OCI-LY7 (cell line): ENCODE data around the gene ACSM5. TPM values are rescaled to one million over a fixed set of nuclear protein-coding genes. Genes with fewer than 3 reads are reported as not detected.
A peak's percentile ranks its signal among the peaks of the same experiment; 100 is the strongest.

Experiments used
- BruUV-seq: library from RNA; stranded (reverse); fragments of 400-500 nt; replicated peaks from 2 replicates; lab custom pipeline; 2021; lab: Mats Ljungman, UMichigan
- CTCF ChIA-PET: fragments of 300-600 bp; sonication (Branson Sonifier 250); formaldehyde crosslinking; loops from one replicate; lab custom pipeline; 2022; ENCODE audit warnings: antibody characterized with exemption; ENCODE audit not compliant: unreplicated experiment; lab: Charles Lee
- POLR2A ChIA-PET: fragments of 300-600 bp; sonication (Branson Sonifier 250); formaldehyde crosslinking; loops from one replicate; lab custom pipeline; 2022; ENCODE audit warnings: antibody characterized with exemption; lab: Charles Lee
- DNase-seq: peaks from one replicate; pipeline ENCODE4 v3.0.0-alpha.2; 2015; ENCODE audit warnings: low spot score
- H2AFZ ChIP-seq: fragments of 200-600 bp; sonication (generic), shearing (Covaris generic); 2 replicates; pipeline ENCODE4 v1.6.1; 2014; ENCODE audit warnings: mild to moderate bottlenecking, antibody characterized with exemption, low read length, moderate library complexity
- H3K27ac ChIP-seq: fragments of 200-600 bp; sonication (generic); 2 replicates; pipeline ENCODE4 v1.5.1; 2014; ENCODE audit warnings: mixed run types, low read depth, mild to moderate bottlenecking, moderate library complexity, low read length, inconsistent platforms; ENCODE audit not compliant: poor library complexity, severe bottlenecking
- H3K36me3 ChIP-seq: fragments of 200-600 bp; sonication (generic); 2 replicates; pipeline ENCODE4 v1.6.1; 2014; ENCODE audit warnings: mild to moderate bottlenecking, antibody characterized with exemption, low read length, moderate library complexity, mixed read lengths; ENCODE audit not compliant: insufficient read depth
- H3K4me1 ChIP-seq: fragments of 200-600 bp; sonication (generic); 2 replicates; pipeline ENCODE4 v1.5.1; 2014; ENCODE audit warnings: mild to moderate bottlenecking, low read length; ENCODE audit not compliant: insufficient read depth, poor library complexity, severe bottlenecking
- H3K4me2 ChIP-seq: fragments of 200-600 bp; sonication (generic); 2 replicates; pipeline ENCODE4 v1.6.1; 2014; ENCODE audit warnings: mild to moderate bottlenecking, low read length
- H3K4me3 ChIP-seq: fragments of 200-600 bp; sonication (generic); 2 replicates; pipeline ENCODE4 v1.5.1; 2014; ENCODE audit warnings: mild to moderate bottlenecking, low read depth, low read length; ENCODE audit not compliant: poor library complexity, severe bottlenecking
- H3K79me2 ChIP-seq: fragments of 200-600 bp; sonication (generic); 2 replicates; pipeline ENCODE4 v1.6.1; 2016; ENCODE audit warnings: low read depth, mild to moderate bottlenecking, low read length, moderate library complexity, mixed read lengths; ENCODE audit not compliant: insufficient read depth
- H3K9me2 ChIP-seq: fragments of 200-600 bp; sonication (generic); 2 replicates; pipeline ENCODE4 v1.6.1; 2016; ENCODE audit warnings: mild to moderate bottlenecking, low read length, mixed read lengths; ENCODE audit not compliant: insufficient read depth
- H3K9me3 ChIP-seq: fragments of 200-600 bp; sonication (generic); 2 replicates; pipeline ENCODE4 v1.6.1; 2014; ENCODE audit warnings: mild to moderate bottlenecking, mixed run types, low read length, mixed read lengths
- H4K20me1 ChIP-seq: fragments of 200-600 bp; sonication (generic); 2 replicates; pipeline ENCODE4 v1.6.1; 2014; ENCODE audit warnings: mild to moderate bottlenecking, antibody characterized with exemption, low read length, moderate library complexity, mixed read lengths; ENCODE audit not compliant: insufficient read depth
- CTCF ChIP-seq: fragments of 200-600 bp; sonication (generic); conservative IDR thresholded peaks from 2 replicates; pipeline ENCODE4 v1.5.1; 2014; ENCODE audit warnings: mild to moderate bottlenecking, antibody characterized with exemption, low read length, moderate library complexity, mixed read lengths
- EZH2phosphoT487 ChIP-seq: fragments of 200-600 bp; sonication (generic); IDR thresholded peaks from 2 replicates; pipeline ENCODE4 v1.6.1; 2018; ENCODE audit warnings: low read depth, borderline replicate concordance, mild to moderate bottlenecking, mixed run types, antibody characterized with exemption, low read length, moderate library complexity, mixed read lengths
- intact Hi-C: fragments of 100-400 bp; cut with micrococcal nuclease; formaldehyde crosslinking; loops from one replicate; pipeline ENCODE4 v1.10.0; 2022; ENCODE audit not compliant: unreplicated experiment
- total RNA-seq, 2 experiments: library from RNA; depleted of rRNA in 1 of 2; stranded (reverse); fragments of >200 nt in 1 of 2; shearing (Covaris generic) in 1 of 2; gene quantifications; 2 replicates each; pipeline ENCODE4 v1.2.3, GENCODE V29; 2014 to 2022

Gene ACSM5
- total RNA-seq, 2 experiments from 2014 or later, result not detected

- POLR2A ChIA-PET, result interaction anchor here (0.6 kb wide), 1 partner anchor 51 kb away, joined by 4 read pairs; no protein-coding TSS in a partner anchor
Observed at GRCh38 chr16:20385844-20386832, 23.2 kb upstream of the ACSM5 start.

GRCh38 chr16:20387978-20388377, 21.4 kb upstream of the ACSM5 start:
- Histone ChIP-seq H4K20me1 (no peaks in the 10 kb centered on the region), H3K4me3 (no peak overlapping the region), H3K9me3 (no peaks in the 10 kb centered on the region), H3K9me2 (no peaks in the 10 kb centered on the region), H2AFZ (no peak overlapping the region), H3K4me2 (no peak overlapping the region), H3K36me3 (no peaks in the 10 kb centered on the region), H3K79me2 (no peaks in the 10 kb centered on the region), H3K4me1 (no peaks in the 10 kb centered on the region), H3K27ac (no peak overlapping the region)
- BruUV-seq, result no TSS peak
- no peak for TF ChIP-seq CTCF
- POLR2A ChIA-PET, result interaction anchor here (0.7 kb wide), 1 partner anchor 76 kb away, joined by 3 read pairs; no protein-coding TSS in a partner anchor
- CTCF ChIA-PET, result no interaction called here
- intact Hi-C loops, result no loop called here
- no peak for DNase-seq

More at GRCh38 chr16:20385844-20386832, 23.2 kb upstream of the ACSM5 start:
- Histone ChIP-seq H3K27ac (no peak overlapping the region), H3K36me3 (no peaks in the 10 kb centered on the region), H3K4me3 (no peak overlapping the region), H2AFZ (no peak overlapping the region), H3K79me2 (no peaks in the 10 kb centered on the region), H4K20me1 (no peaks in the 10 kb centered on the region), H3K9me3 (no peaks in the 10 kb centered on the region), H3K9me2 (no peaks in the 10 kb centered on the region), H3K4me2 (no peak overlapping the region), H3K4me1 (no peaks in the 10 kb centered on the region)
- intact Hi-C loops, result loop anchor here (1.0 kb wide), 1 partner anchor 479 kb away; no protein-coding TSS in a partner anchor
- DNase-seq, result peak; percentile 58
- CTCF ChIA-PET, result interaction anchor here (0.5 kb wide), 1 partner anchor 397 kb away, joined by 3 read pairs; no protein-coding TSS in a partner anchor
- no TSS peak for BruUV-seq
- TF ChIP-seq CTCF (peak; percentile 89), EZH2phosphoT487 (no peak)
